K562 (cell line): ENCODE results near the gene ESR2. TPM values are rescaled to one million over a fixed set of nuclear protein-coding genes. Genes with fewer than 3 reads are reported as not detected.

Source experiments
- BDP1 ChIP-seq: IDR thresholded peaks from 3 replicates; pipeline ENCODE4 v1.6.1; 2011; ENCODE audit not compliant: insufficient read length, insufficient read depth
- C11orf30 ChIP-seq: fragments of 450-650 bp; IDR thresholded peaks from 2 replicates; pipeline ENCODE4 v1.6.1; 2016; ENCODE audit warnings: low read depth, mild to moderate bottlenecking
- CBX5 ChIP-seq: IDR thresholded peaks from 2 replicates; pipeline ENCODE4 v1.6.1; 2014; ENCODE audit warnings: low read depth, borderline replicate concordance
- CHD4 ChIP-seq: fragments of 200-600 bp; sonication (generic); IDR thresholded peaks from 3 replicates; pipeline ENCODE4 v1.6.1; 2012; ENCODE audit warnings: low read depth, mild to moderate bottlenecking, mixed read lengths, low read length, inconsistent platforms; ENCODE audit not compliant: insufficient read depth, insufficient replicate concordance, poor library complexity, severe bottlenecking
- CTBP1 ChIP-seq: fragments of 450-650 bp; IDR thresholded peaks from 2 replicates; pipeline ENCODE4 v1.6.1; 2016; ENCODE audit warnings: borderline replicate concordance
- ELF4 ChIP-seq: fragments of 450-650 bp; formaldehyde crosslinking; IDR thresholded peaks from 2 replicates; pipeline ENCODE4 v1.4.0; 2022; ENCODE audit warnings: missing genetic modification characterization
- MAX ChIP-seq: sonication (generic); formaldehyde crosslinking; IDR thresholded peaks from 2 replicates; pipeline ENCODE4 v1.9.0; 2022; ENCODE audit warnings: mild to moderate bottlenecking, missing genetic modification reagents
- NFE2 ChIP-seq: IDR thresholded peaks from 2 replicates; pipeline ENCODE4 v1.6.1; 2014; ENCODE audit warnings: antibody characterized with exemption, low read depth
- NRF1 ChIP-seq, 2 experiments: fragments of 450-650 bp; IDR thresholded peaks in 1 of 2; conservative IDR thresholded peaks in 1 of 2; 2 replicates each; pipeline ENCODE4 v1.6.1; 2014; ENCODE audit warnings: mild to moderate bottlenecking in 2 of 2
- RBM14 ChIP-seq: fragments of 200-400 bp; formaldehyde crosslinking; IDR thresholded peaks from 2 replicates; pipeline ENCODE4 v1.6.1; 2018; ENCODE audit warnings: low read depth, mild to moderate bottlenecking, low read length, moderate library complexity, borderline replicate concordance; ENCODE audit not compliant: insufficient read depth
- SREBF2 ChIP-seq: sonication (generic); formaldehyde crosslinking; IDR thresholded peaks from 2 replicates; pipeline ENCODE4 v1.4.0; 2020; ENCODE audit warnings: mild to moderate bottlenecking, missing genetic modification reagents
- SRF ChIP-seq, 2 experiments: fragments of 250-450, 450-650 bp in 1 of 2; sonication (Bioruptor Pico) in 1 of 2; sonication (generic) in 1 of 2; formaldehyde crosslinking; IDR thresholded peaks; 2 replicates each; pipeline versions ENCODE4 v1.5.0 to v1.5.1; 2020 to 2022; ENCODE audit warnings: mild to moderate bottlenecking in 1 of 2, missing genetic modification reagents in 1 of 2
- SRSF3 ChIP-seq: fragments of 200-400 bp; formaldehyde crosslinking; IDR thresholded peaks from 2 replicates; pipeline ENCODE4 v1.6.1; 2016; ENCODE audit warnings: mild to moderate bottlenecking, low read length, moderate library complexity; ENCODE audit not compliant: insufficient read depth
- TSC22D4 ChIP-seq: fragments of 450-650 bp; IDR thresholded peaks from 2 replicates; pipeline ENCODE4 v1.6.1; 2016; ENCODE audit warnings: missing genetic modification characterization, missing biosample characterization, control low read depth
- XRCC5 ChIP-seq: fragments of 200-400 bp; formaldehyde crosslinking; IDR thresholded peaks from 2 replicates; pipeline ENCODE4 v1.6.1; 2017; ENCODE audit warnings: low read depth, mild to moderate bottlenecking, low read length
- ZNF274 ChIP-seq: IDR thresholded peaks from 2 replicates; pipeline ENCODE4 v1.6.1; 2011; ENCODE audit warnings: low read depth, mild to moderate bottlenecking, low read length, moderate library complexity, borderline replicate concordance
- polyA plus RNA-seq, 8 experiments: library from polyadenylated mRNA; depleted of rRNA in 4 of 8; stranded (reverse) in 5 of 8; unstranded in 3 of 8; fragments of >200 nt; fragmentation: Nextera tagmentation in 2 of 8; fragmentation: Illumina TruSeq in 1 of 8; extraction: Ambion mirVana in 2 of 8; extraction: Trizol in 1 of 8; gene quantifications; 2 replicates each; pipeline versions ENCODE4 v1.2.1 to v1.2.3, GENCODE V29; 2011 to 2014; ENCODE audit warnings: inconsistent platforms in 1 of 8, missing spikeins in 1 of 8
- total RNA-seq, 7 experiments: library from RNA; depleted of rRNA in 6 of 7; stranded (reverse); fragments of >200 nt in 6 of 7; fragmentation: Illumina TruSeq in 2 of 7; extraction: Trizol in 2 of 7; gene quantifications; 2 replicates each; pipeline versions ENCODE4 v1.2.1 to v1.2.3, GENCODE V29; 2011 to 2021; ENCODE audit warnings: low replicate concordance in 1 of 7
- TF ChIP-seq, protein P1 (sequence below): fragments of 450-650 bp; IDR thresholded peaks from 2 replicates; pipeline ENCODE4 v1.6.1; 2016; ENCODE audit warnings: mild to moderate bottlenecking, moderate library complexity

ESR2 gene
- total and polyA plus RNA-seq, 9 of the 15 experiments (the other 6 are each of a cell fraction or from before 2014, with no cell fraction given), result 0.07 to 3.8 (median 2.0) TPM

- TF ChIP-seq, protein P1, sequence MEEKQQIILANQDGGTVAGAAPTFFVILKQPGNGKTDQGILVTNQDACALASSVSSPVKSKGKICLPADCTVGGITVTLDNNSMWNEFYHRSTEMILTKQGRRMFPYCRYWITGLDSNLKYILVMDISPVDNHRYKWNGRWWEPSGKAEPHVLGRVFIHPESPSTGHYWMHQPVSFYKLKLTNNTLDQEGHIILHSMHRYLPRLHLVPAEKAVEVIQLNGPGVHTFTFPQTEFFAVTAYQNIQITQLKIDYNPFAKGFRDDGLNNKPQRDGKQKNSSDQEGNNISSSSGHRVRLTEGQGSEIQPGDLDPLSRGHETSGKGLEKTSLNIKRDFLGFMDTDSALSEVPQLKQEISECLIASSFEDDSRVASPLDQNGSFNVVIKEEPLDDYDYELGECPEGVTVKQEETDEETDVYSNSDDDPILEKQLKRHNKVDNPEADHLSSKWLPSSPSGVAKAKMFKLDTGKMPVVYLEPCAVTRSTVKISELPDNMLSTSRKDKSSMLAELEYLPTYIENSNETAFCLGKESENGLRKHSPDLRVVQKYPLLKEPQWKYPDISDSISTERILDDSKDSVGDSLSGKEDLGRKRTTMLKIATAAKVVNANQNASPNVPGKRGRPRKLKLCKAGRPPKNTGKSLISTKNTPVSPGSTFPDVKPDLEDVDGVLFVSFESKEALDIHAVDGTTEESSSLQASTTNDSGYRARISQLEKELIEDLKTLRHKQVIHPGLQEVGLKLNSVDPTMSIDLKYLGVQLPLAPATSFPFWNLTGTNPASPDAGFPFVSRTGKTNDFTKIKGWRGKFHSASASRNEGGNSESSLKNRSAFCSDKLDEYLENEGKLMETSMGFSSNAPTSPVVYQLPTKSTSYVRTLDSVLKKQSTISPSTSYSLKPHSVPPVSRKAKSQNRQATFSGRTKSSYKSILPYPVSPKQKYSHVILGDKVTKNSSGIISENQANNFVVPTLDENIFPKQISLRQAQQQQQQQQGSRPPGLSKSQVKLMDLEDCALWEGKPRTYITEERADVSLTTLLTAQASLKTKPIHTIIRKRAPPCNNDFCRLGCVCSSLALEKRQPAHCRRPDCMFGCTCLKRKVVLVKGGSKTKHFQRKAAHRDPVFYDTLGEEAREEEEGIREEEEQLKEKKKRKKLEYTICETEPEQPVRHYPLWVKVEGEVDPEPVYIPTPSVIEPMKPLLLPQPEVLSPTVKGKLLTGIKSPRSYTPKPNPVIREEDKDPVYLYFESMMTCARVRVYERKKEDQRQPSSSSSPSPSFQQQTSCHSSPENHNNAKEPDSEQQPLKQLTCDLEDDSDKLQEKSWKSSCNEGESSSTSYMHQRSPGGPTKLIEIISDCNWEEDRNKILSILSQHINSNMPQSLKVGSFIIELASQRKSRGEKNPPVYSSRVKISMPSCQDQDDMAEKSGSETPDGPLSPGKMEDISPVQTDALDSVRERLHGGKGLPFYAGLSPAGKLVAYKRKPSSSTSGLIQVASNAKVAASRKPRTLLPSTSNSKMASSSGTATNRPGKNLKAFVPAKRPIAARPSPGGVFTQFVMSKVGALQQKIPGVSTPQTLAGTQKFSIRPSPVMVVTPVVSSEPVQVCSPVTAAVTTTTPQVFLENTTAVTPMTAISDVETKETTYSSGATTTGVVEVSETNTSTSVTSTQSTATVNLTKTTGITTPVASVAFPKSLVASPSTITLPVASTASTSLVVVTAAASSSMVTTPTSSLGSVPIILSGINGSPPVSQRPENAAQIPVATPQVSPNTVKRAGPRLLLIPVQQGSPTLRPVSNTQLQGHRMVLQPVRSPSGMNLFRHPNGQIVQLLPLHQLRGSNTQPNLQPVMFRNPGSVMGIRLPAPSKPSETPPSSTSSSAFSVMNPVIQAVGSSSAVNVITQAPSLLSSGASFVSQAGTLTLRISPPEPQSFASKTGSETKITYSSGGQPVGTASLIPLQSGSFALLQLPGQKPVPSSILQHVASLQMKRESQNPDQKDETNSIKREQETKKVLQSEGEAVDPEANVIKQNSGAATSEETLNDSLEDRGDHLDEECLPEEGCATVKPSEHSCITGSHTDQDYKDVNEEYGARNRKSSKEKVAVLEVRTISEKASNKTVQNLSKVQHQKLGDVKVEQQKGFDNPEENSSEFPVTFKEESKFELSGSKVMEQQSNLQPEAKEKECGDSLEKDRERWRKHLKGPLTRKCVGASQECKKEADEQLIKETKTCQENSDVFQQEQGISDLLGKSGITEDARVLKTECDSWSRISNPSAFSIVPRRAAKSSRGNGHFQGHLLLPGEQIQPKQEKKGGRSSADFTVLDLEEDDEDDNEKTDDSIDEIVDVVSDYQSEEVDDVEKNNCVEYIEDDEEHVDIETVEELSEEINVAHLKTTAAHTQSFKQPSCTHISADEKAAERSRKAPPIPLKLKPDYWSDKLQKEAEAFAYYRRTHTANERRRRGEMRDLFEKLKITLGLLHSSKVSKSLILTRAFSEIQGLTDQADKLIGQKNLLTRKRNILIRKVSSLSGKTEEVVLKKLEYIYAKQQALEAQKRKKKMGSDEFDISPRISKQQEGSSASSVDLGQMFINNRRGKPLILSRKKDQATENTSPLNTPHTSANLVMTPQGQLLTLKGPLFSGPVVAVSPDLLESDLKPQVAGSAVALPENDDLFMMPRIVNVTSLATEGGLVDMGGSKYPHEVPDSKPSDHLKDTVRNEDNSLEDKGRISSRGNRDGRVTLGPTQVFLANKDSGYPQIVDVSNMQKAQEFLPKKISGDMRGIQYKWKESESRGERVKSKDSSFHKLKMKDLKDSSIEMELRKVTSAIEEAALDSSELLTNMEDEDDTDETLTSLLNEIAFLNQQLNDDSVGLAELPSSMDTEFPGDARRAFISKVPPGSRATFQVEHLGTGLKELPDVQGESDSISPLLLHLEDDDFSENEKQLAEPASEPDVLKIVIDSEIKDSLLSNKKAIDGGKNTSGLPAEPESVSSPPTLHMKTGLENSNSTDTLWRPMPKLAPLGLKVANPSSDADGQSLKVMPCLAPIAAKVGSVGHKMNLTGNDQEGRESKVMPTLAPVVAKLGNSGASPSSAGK, result peak; percentile 80
- TF ChIP-seq SRF (CRISPR knock-in tag; IDR thresholded peaks at IDR 0.05), result no peak
- no peak for TF ChIP-seq CBX5
- no peak for TF ChIP-seq ELF4 (CRISPR knock-in tag)
- peak; percentile 46; the same call in 1 of the 2 replicates for TF ChIP-seq MAX (CRISPR knock-in tag)
- no peak for TF ChIP-seq SREBF2
- no peak for TF ChIP-seq XRCC5
- TF ChIP-seq RBM14, result no peak
- TF ChIP-seq TSC22D4, result no peak
- no peak for TF ChIP-seq BDP1
- 0 out of 2 replicates have a peak, but pooled peaks have one; percentile 31 for TF ChIP-seq CTBP1
- no peak for TF ChIP-seq ZNF274
- no peak for TF ChIP-seq NFE2
- TF ChIP-seq SRSF3, result no peak
- TF ChIP-seq NRF1 (conservative IDR thresholded peaks at IDR 0.05 in 1 of 2, IDR thresholded peaks at IDR 0.05 in 1 of 2), result no peak
- TF ChIP-seq C11orf30, result no peak
- no peak for TF ChIP-seq CHD4
Observed at GRCh38 chr14:64293976-64294671, at the start of gene ESR2 (continued).
